A673 (cell line): ENCODE data around the gene DCAF12. TPM values are rescaled to one million over a fixed set of nuclear protein-coding genes. Genes with fewer than 3 reads are reported as not detected.

Source experiments
- BruUV-seq: library from RNA; stranded (reverse); fragments of 400-500 nt; replicated peaks from 2 replicates; lab custom pipeline; 2021; lab: Mats Ljungman, UMichigan
- CTCF ChIA-PET: fragments of 300-600 bp; sonication (Branson Sonifier 250); formaldehyde crosslinking; loops from one replicate; lab custom pipeline; 2022; ENCODE audit warnings: antibody characterized with exemption; lab: Charles Lee
- POLR2A ChIA-PET: fragments of 300-600 bp; sonication (Branson Sonifier 250); formaldehyde crosslinking; loops from one replicate; lab custom pipeline; 2022; ENCODE audit warnings: antibody characterized with exemption; ENCODE audit not compliant: low non-redundant PET; lab: Charles Lee
- DNase-seq: peaks from one replicate; pipeline ENCODE4 v3.0.0-alpha.2; 2015; ENCODE audit warnings: low spot score
- H3K27ac ChIP-seq: fragments of 200-600 bp; sonication (generic); 2 replicates; pipeline ENCODE4 v1.5.1; 2016; ENCODE audit warnings: mixed run types, low read depth, mild to moderate bottlenecking, mixed read lengths, antibody characterized with exemption, low read length; ENCODE audit not compliant: poor library complexity, severe bottlenecking
- H3K27me3 ChIP-seq: fragments of 200-600 bp; sonication (generic); replicated peaks from 2 replicates; pipeline ENCODE4 v1.6.1; 2017; ENCODE audit warnings: mixed run types, low read depth, mild to moderate bottlenecking, mixed read lengths, antibody characterized with exemption, low read length; ENCODE audit not compliant: insufficient read depth, poor library complexity
- H3K36me3 ChIP-seq: fragments of 200-600 bp; sonication (generic); 2 replicates; pipeline ENCODE4 v1.6.1; 2016; ENCODE audit warnings: mixed run types, mild to moderate bottlenecking, mixed read lengths, antibody characterized with exemption, low read length; ENCODE audit not compliant: insufficient read depth, poor library complexity, severe bottlenecking
- H3K4me1 ChIP-seq: fragments of 200-600 bp; sonication (generic); 2 replicates; pipeline ENCODE4 v1.6.1; 2017; ENCODE audit warnings: mixed run types, mild to moderate bottlenecking, mixed read lengths, antibody characterized with exemption, low read length; ENCODE audit not compliant: insufficient read depth, poor library complexity, severe bottlenecking
- H3K4me3 ChIP-seq: fragments of 200-600 bp; sonication (generic); 2 replicates; pipeline ENCODE4 v1.5.1; 2016; ENCODE audit warnings: low read depth, mixed run types, mild to moderate bottlenecking, mixed read lengths, low read length; ENCODE audit not compliant: poor library complexity, severe bottlenecking
- H3K9me3 ChIP-seq: fragments of 200-600 bp; sonication (generic); 2 replicates; pipeline ENCODE4 v1.6.1; 2016; ENCODE audit warnings: mixed run types, low read depth, mild to moderate bottlenecking, mixed read lengths, antibody characterized with exemption, low read length; ENCODE audit not compliant: poor library complexity, severe bottlenecking
- CTCF ChIP-seq: fragments of 300-800, 200-600 bp; sonication (generic); conservative IDR thresholded peaks from 2 replicates; pipeline ENCODE4 v1.5.1; 2017; ENCODE audit warnings: low read depth, mild to moderate bottlenecking, antibody characterized with exemption, low read length, moderate library complexity, mixed read lengths
- EZH2 ChIP-seq: fragments of 200-600 bp; sonication (generic); IDR thresholded peaks from 2 replicates; pipeline ENCODE4 v1.6.1; 2017; ENCODE audit warnings: borderline replicate concordance, low read depth, mild to moderate bottlenecking, mixed read lengths, antibody characterized with exemption, low read length; ENCODE audit not compliant: poor library complexity, severe bottlenecking
- intact Hi-C: fragments of 100-400 bp; cut with micrococcal nuclease; formaldehyde crosslinking; loops from one replicate; pipeline ENCODE4 v1.10.0; 2022; ENCODE audit not compliant: unreplicated experiment
- total RNA-seq: library from RNA; stranded (reverse); gene quantifications from 2 replicates; pipeline ENCODE4 v1.2.3, GENCODE V29; 2021

Gene DCAF12
- total RNA-seq, 1 experiment from 2014 or later = 37.9 TPM

- no peak overlapping the region for H3K4me3 ChIP-seq
- ChIA-PET CTCF (no interaction called here), POLR2A (no interaction called here)
- H3K36me3 ChIP-seq = peaks cover 32% of the 10 kb centered on the region
- intact Hi-C loops = no loop called here
- no peaks in the 10 kb centered on the region for H3K9me3 ChIP-seq
- H3K27ac ChIP-seq = no peak overlapping the region
- H3K4me1 ChIP-seq = peaks cover 12% of the 10 kb centered on the region
- BruUV-seq = no TSS peak
- TF ChIP-seq CTCF (no peak), EZH2 (no peak)
- H3K27me3 ChIP-seq = no peaks in the 10 kb centered on the region
- DNase-seq = no peak
These were observed 2.4 kb downstream of the DCAF12 start for GRCh38 chr9:34124099-34124498.

- Histone ChIP-seq H3K27me3 (no peaks in the 10 kb centered on the region), H3K27ac (no peak overlapping the region), H3K36me3 (peaks cover 36% of the 10 kb centered on the region), H3K4me3 (no peak overlapping the region), H3K9me3 (no peaks in the 10 kb centered on the region), H3K4me1 (peaks cover 12% of the 10 kb centered on the region)
- intact Hi-C loops = no loop called here
- ChIA-PET CTCF (no interaction called here), POLR2A (no interaction called here)
- DNase-seq = no peak
- no TSS peak for BruUV-seq
- TF ChIP-seq EZH2 = no peak
- no peak for TF ChIP-seq CTCF
These were observed 2.8 kb downstream of the DCAF12 start for GRCh38 chr9:34123682-34124081.

- POLR2A ChIA-PET = no interaction called here
- CTCF ChIA-PET = no interaction called here
- DNase-seq = no peak
- BruUV-seq = no TSS peak
- Histone ChIP-seq H3K9me3 (no peaks in the 10 kb centered on the region), H3K27me3 (no peaks in the 10 kb centered on the region), H3K4me3 (no peak overlapping the region), H3K4me1 (peaks cover 12% of the 10 kb centered on the region), H3K27ac (no peak overlapping the region), H3K36me3 (peaks cover 42% of the 10 kb centered on the region)
- TF ChIP-seq EZH2 = no peak
- TF ChIP-seq CTCF = no peak
- intact Hi-C loops = no loop called here
These were observed 4.5 kb downstream of the DCAF12 start for GRCh38 chr9:34121996-34122395.
